Prostate gland (tissue), 2 donors: ENCODE results near the gene PLEKHD1. TPM values are rescaled to one million over a fixed set of nuclear protein-coding genes. Genes with fewer than 3 reads are reported as not detected.

Experiments used
- DNase-seq: peaks from one replicate; pipeline ENCODE4 v3.0.0-alpha.2; 2019; ENCODE audit warnings: low spot score
- H3K27ac ChIP-seq, 2 donors: fragments of 200-600 bp; sonication (generic); 2 replicates each; pipeline ENCODE4 v1.5.1; 2017 to 2019
- H3K27me3 ChIP-seq: fragments of 200-600 bp; sonication (generic); replicated peaks from 2 replicates; pipeline ENCODE4 v1.5.1; 2019; ENCODE audit not compliant: insufficient read depth
- H3K36me3 ChIP-seq, 2 donors: fragments of 200-600 bp; sonication (generic); 1 replicate in 1 of 2; 2 replicates in 1 of 2; pipeline versions ENCODE4 v1.5.1 to v1.8.1; 2017 to 2019
- H3K4me1 ChIP-seq: fragments of 200-600 bp; sonication (generic); replicated peaks from 2 replicates; pipeline ENCODE4 v1.5.1; 2019
- H3K4me3 ChIP-seq, 2 donors: fragments of 200-600 bp; sonication (generic); 2 replicates each; pipeline ENCODE4 v1.5.1; 2017 to 2019
- H3K9me3 ChIP-seq: fragments of 200-600 bp; sonication (generic); 2 replicates; pipeline ENCODE4 v1.5.1; 2017
- CTCF ChIP-seq, 4 experiments: fragments of 200-600 bp in 2 of 4; fragments of 450-650 bp in 2 of 4; sonication (generic) in 2 of 4; IDR thresholded peaks; 1 replicate in 3 of 4; 2 replicates in 1 of 4; pipeline ENCODE4 v1.5.1; 2016 to 2019; ENCODE audit warnings: antibody characterized with exemption in 4 of 4, mild to moderate bottlenecking in 2 of 4, moderate library complexity in 2 of 4
- POLR2A ChIP-seq: fragments of 450-650 bp; IDR thresholded peaks from one replicate; pipeline ENCODE4 v1.6.1; 2016; ENCODE audit warnings: antibody characterized with exemption, mild to moderate bottlenecking
- POLR2AphosphoS5 ChIP-seq: sonication (generic); formaldehyde crosslinking; IDR thresholded peaks from one replicate; pipeline ENCODE4 v1.6.1; 2017; ENCODE audit warnings: antibody characterized with exemption
- WGBS: methylation state at CpG from one replicate; pipeline ENCODE4 v1.1.5; 2018; 5-methylcytosine and 5-hydroxymethylcytosine counted together
- intact Hi-C: fragments of 100-400 bp; cut with DNase I; formaldehyde crosslinking; loops from one replicate; pipeline ENCODE4 v1.14.2; 2022
- total RNA-seq, 2 donors: library from RNA; depleted of rRNA; stranded (reverse); fragments of >200 nt; gene quantifications; one replicate each; pipeline ENCODE4 v1.1.0, GENCODE V29; 2016

The PLEKHD1 gene
- total RNA-seq, 2 donors from 2014 or later = 0.27 to 0.40 TPM

DNA sequence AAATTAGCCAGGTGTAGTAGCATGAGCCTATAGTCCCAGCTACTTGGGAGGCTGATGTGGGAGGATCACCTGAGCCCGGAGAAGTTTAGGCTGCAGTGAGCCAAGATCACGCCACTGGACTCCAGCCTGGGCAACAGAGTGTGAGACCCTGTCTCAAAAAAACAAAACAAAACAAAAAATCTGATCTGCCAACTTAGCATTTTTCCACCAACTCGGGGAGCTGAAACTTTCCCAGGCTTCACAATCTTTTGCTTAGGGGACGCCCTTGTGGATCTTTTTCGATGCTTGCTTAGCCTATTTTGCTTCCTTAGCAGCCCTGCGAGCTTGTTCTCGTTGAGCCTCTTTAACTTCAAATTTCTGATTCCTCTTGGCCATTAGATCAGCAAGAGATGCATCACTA, 76.3 kb downstream of the PLEKHD1 start:
- no peaks in the 10 kb centered on the region for H3K9me3 ChIP-seq
- DNase-seq = no peak
- no peaks in the 10 kb centered on the region for H3K4me1 ChIP-seq
- no peaks in the 10 kb centered on the region for H3K36me3 ChIP-seq
- peaks cover 4% of the 10 kb centered on the region for H3K27me3 ChIP-seq
- TF ChIP-seq POLR2A (no peak), CTCF (IDR thresholded peaks at IDR 0.05) (no peak), POLR2AphosphoS5 (no peak)
- intact Hi-C loops = no loop called here
- H3K4me3 ChIP-seq = no peak overlapping the region
- 91% methylated on average over 7 of the region's 7 CpGs for WGBS
- H3K27ac ChIP-seq = no peak overlapping the region

- Histone ChIP-seq H3K27ac (no peak overlapping the region), H3K36me3 (no peaks in the 10 kb centered on the region), H3K4me3 (no peak overlapping the region), H3K27me3 (peaks cover 4% of the 10 kb centered on the region), H3K9me3 (no peaks in the 10 kb centered on the region), H3K4me1 (no peaks in the 10 kb centered on the region)
- TF ChIP-seq POLR2AphosphoS5 = no peak
- no peak for TF ChIP-seq POLR2A
- no peak for TF ChIP-seq CTCF (IDR thresholded peaks at IDR 0.05)
- DNase-seq = no peak
- intact Hi-C loops = no loop called here
Observed at GRCh38 chr14:69561893-69562292, 77.4 kb downstream of the PLEKHD1 start.

DNA sequence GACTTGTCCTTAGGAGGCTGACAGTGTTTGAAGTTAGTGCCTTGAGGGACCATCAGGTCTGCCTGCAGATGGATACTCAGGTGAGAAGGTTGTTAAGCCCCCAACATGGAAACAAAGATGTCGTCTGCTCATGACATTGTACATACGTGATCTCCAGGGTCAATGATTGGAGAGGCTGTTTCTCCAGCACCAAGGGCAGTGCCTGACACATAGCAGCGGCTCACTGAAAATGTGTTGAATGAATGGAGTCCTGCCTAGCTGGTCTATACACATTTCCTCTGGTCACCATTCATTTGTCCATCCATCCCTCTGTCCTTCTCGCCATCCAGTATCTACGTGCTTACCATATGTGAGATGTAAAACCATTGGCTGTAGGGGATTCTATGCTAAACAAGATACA, 83.0 kb downstream of the PLEKHD1 start:
- Histone ChIP-seq H3K27ac (no peak overlapping the region), H3K36me3 (no peaks in the 10 kb centered on the region), H3K4me3 (no peak overlapping the region), H3K9me3 (no peaks in the 10 kb centered on the region), H3K27me3 (peaks cover 13% of the 10 kb centered on the region), H3K4me1 (peaks cover 7% of the 10 kb centered on the region)
- DNase-seq = no peak
- intact Hi-C loops = no loop called here
- 94% methylated on average over 5 of the region's 5 CpGs for WGBS
- TF ChIP-seq POLR2AphosphoS5 (no peak), POLR2A (no peak)

DNA sequence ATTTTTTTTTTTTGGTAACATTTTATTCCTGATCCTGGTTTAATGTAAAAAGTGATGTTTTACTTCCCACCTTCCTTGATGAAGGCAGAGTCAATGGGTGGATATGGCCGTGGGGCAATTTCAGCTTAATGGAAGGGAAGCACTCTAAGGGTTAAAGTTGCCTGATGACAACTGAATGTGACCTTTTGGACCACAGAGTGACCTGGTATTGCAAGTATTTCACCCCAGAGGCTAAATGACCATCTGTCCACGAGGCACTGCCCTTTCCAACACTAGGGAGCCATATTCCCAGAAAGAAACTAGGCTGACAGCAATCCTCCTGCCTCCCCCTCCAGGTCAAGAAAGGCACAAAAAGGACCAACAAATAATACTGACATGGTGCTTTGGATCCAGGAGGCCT, 85.3 kb downstream of the PLEKHD1 start:
- Histone ChIP-seq H3K4me3 (no peak overlapping the region), H3K4me1 (peaks cover 15% of the 10 kb centered on the region), H3K36me3 (no peaks in the 10 kb centered on the region), H3K27ac (no peak overlapping the region), H3K27me3 (peaks cover 22% of the 10 kb centered on the region), H3K9me3 (no peaks in the 10 kb centered on the region)
- no peak for DNase-seq
- WGBS = 65% methylated on average over 2 of the region's 2 CpGs
- intact Hi-C loops = loop anchor here (10.0 kb wide), 1 partner anchor 325 kb away; no protein-coding TSS in a partner anchor
- no peak for TF ChIP-seq CTCF (IDR thresholded peaks at IDR 0.05)
- no peak for TF ChIP-seq POLR2AphosphoS5
- TF ChIP-seq POLR2A = no peak

- Histone ChIP-seq H3K4me1 (peaks cover 15% of the 10 kb centered on the region), H3K27ac (no peak overlapping the region), H3K9me3 (no peaks in the 10 kb centered on the region), H3K36me3 (no peaks in the 10 kb centered on the region), H3K27me3 (peaks cover 20% of the 10 kb centered on the region), H3K4me3 (no peak overlapping the region)
- intact Hi-C loops = loop anchor here (10.0 kb wide), 1 partner anchor 326 kb away; no protein-coding TSS in a partner anchor
- DNase-seq = no peak
- WGBS = 90% methylated on average over 7 of the region's 7 CpGs
- no peak for TF ChIP-seq POLR2A
- no peak for TF ChIP-seq CTCF (IDR thresholded peaks at IDR 0.05)
- no peak for TF ChIP-seq POLR2AphosphoS5
Observed at GRCh38 chr14:69570836-69571330, 86.4 kb downstream of the PLEKHD1 start.
